Calu3 (cell line): ENCODE data around the gene ACADVL. TPM values are rescaled to one million over a fixed set of nuclear protein-coding genes. Genes with fewer than 3 reads are reported as not detected.

Experiments
- BruUV-seq: library from RNA; stranded (reverse); fragments of 400-500 nt; replicated peaks from 2 replicates; lab custom pipeline; 2021; lab: Mats Ljungman, UMichigan
- CTCF ChIA-PET: fragments of 300-600 bp; sonication (Branson Sonifier 250); formaldehyde crosslinking; loops from one replicate; lab custom pipeline; 2022; ENCODE audit warnings: antibody characterized with exemption; lab: Charles Lee
- DNase-seq: peaks from one replicate; pipeline ENCODE4 v3.0.0; 2022
- H3K27ac Mint-ChIP-seq: one replicate; pipeline ENCODE4 v1.8.0; 2022; ENCODE audit warnings: mixed read lengths; ENCODE audit not compliant: unreplicated experiment
- H3K27me3 Mint-ChIP-seq: one replicate; pipeline ENCODE4 v1.8.0; 2022; ENCODE audit warnings: mixed read lengths; ENCODE audit not compliant: unreplicated experiment
- H3K36me3 Mint-ChIP-seq: one replicate; pipeline ENCODE4 v1.8.0; 2022; ENCODE audit warnings: mild to moderate bottlenecking, moderate library complexity, mixed read lengths; ENCODE audit not compliant: insufficient read depth, unreplicated experiment
- H3K4me1 Mint-ChIP-seq: one replicate; pipeline ENCODE4 v1.8.0; 2022; ENCODE audit warnings: mild to moderate bottlenecking, low read depth, mixed read lengths; ENCODE audit not compliant: unreplicated experiment
- H3K4me3 Mint-ChIP-seq: one replicate; pipeline ENCODE4 v1.8.0; 2022; ENCODE audit warnings: mild to moderate bottlenecking, low read depth, moderate library complexity, mixed read lengths; ENCODE audit not compliant: unreplicated experiment
- H3K9me3 Mint-ChIP-seq: one replicate; pipeline ENCODE4 v1.8.0; 2022; ENCODE audit warnings: low read depth, mixed read lengths; ENCODE audit not compliant: unreplicated experiment
- intact Hi-C: fragments of 100-400 bp; cut with micrococcal nuclease; formaldehyde crosslinking; loops from one replicate; pipeline ENCODE4 v1.10.0; 2022; ENCODE audit not compliant: unreplicated experiment
- total RNA-seq: library from RNA; stranded (reverse); gene quantifications from 2 replicates; pipeline ENCODE4 v1.2.3, GENCODE V29; 2022
- TF ChIP-seq, protein P1 (sequence below): fragments of 200-600 bp; IDR thresholded peaks from one replicate; pipeline ENCODE4 v1.8.0; 2022; ENCODE audit warnings: antibody characterized with exemption; ENCODE audit not compliant: unreplicated experiment

ACADVL gene
- total RNA-seq, 1 experiment from 2014 or later, result 552 TPM

DNA sequence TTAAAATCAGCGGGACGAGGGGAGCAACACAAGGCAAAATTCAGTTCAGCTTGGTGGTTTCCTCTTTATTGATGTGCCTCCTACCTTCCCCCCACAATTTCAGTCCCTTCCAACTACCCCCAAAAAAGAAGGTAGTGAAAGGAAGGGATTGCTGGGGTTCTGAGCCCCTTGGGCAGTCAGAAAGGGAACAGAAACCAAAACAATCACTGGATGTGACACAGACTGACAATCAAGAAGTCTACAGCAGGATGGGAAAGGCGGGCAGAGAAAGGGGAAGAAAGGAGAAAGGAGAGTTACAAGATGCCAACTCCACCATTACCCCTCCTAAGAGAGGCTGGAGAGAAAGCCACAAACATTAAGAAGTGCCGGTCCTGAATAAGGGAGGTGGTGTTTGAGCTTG, 20.6 kb downstream of the ACADVL start:
- Mint-ChIP-seq H3K4me3 (peak overlapping the region; percentile 94), H3K27me3 (no peaks in the 10 kb centered on the region)
- CTCF ChIA-PET, result no interaction called here

DNA sequence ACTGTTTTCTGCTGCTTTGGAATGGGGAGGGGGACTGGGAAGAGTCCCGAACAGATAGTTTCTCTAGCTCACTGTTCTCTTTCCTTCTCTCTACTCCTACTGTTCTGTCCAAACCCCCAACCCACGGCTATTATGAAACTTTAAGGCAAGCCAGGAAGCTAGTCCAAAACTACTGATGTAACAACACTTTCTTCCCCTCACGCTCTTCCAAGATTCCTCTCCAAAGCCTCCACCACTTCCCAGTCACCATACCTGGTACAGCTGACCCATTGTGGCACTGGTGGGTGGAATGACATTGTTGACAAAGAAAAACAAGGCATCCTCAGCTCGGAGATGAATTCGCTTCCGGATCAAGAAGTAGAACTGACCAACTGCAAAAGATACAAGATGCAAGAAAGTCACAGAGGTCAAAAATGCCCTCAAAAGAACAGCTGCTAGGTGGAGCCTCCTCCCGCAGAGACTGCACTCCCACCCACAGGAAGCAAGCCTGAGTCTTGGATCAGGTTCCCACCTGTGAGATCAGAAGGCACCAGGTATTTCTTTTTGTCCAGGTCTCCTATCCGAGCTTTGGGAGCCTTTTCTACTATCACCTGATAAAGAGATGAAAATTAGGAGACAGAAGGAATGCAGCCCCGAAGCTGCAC, 21.5 kb downstream of the ACADVL start:
- CTCF ChIA-PET, result interaction anchor here (0.7 to 2.3 kb wide), 4 partner anchors 10 to 55 kb away, joined by 3 to 5 read pairs (median 4); partner anchors contain the start of genes CLDN7 and CTDNEP1
- H3K9me3 Mint-ChIP-seq, result no peaks in the 10 kb centered on the region
- BruUV-seq, result no TSS peak
- H3K4me3 Mint-ChIP-seq, result peak overlapping the region; percentile 94
- H3K4me1 Mint-ChIP-seq, result peaks cover 40% of the 10 kb centered on the region
- TF ChIP-seq, protein P1, sequence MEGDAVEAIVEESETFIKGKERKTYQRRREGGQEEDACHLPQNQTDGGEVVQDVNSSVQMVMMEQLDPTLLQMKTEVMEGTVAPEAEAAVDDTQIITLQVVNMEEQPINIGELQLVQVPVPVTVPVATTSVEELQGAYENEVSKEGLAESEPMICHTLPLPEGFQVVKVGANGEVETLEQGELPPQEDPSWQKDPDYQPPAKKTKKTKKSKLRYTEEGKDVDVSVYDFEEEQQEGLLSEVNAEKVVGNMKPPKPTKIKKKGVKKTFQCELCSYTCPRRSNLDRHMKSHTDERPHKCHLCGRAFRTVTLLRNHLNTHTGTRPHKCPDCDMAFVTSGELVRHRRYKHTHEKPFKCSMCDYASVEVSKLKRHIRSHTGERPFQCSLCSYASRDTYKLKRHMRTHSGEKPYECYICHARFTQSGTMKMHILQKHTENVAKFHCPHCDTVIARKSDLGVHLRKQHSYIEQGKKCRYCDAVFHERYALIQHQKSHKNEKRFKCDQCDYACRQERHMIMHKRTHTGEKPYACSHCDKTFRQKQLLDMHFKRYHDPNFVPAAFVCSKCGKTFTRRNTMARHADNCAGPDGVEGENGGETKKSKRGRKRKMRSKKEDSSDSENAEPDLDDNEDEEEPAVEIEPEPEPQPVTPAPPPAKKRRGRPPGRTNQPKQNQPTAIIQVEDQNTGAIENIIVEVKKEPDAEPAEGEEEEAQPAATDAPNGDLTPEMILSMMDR, result no peak
- DNase-seq, result no peak
- no peaks in the 10 kb centered on the region for H3K27me3 Mint-ChIP-seq
- H3K27ac Mint-ChIP-seq, result peak overlapping the region; percentile 99
- intact Hi-C loops, result no loop called here
- H3K36me3 Mint-ChIP-seq, result peaks cover 78% of the 10 kb centered on the region

More for the DNA sequence above, 20.6 kb downstream of the ACADVL start:
- Mint-ChIP-seq H3K9me3 (no peaks in the 10 kb centered on the region), H3K36me3 (peaks cover 81% of the 10 kb centered on the region), H3K4me1 (peaks cover 47% of the 10 kb centered on the region), H3K27ac (peak overlapping the region; percentile 67)
- intact Hi-C loops, result no loop called here
- no peak for DNase-seq
- BruUV-seq, result TSS peak; percentile 75
- TF ChIP-seq, protein P1, result no peak

DNA sequence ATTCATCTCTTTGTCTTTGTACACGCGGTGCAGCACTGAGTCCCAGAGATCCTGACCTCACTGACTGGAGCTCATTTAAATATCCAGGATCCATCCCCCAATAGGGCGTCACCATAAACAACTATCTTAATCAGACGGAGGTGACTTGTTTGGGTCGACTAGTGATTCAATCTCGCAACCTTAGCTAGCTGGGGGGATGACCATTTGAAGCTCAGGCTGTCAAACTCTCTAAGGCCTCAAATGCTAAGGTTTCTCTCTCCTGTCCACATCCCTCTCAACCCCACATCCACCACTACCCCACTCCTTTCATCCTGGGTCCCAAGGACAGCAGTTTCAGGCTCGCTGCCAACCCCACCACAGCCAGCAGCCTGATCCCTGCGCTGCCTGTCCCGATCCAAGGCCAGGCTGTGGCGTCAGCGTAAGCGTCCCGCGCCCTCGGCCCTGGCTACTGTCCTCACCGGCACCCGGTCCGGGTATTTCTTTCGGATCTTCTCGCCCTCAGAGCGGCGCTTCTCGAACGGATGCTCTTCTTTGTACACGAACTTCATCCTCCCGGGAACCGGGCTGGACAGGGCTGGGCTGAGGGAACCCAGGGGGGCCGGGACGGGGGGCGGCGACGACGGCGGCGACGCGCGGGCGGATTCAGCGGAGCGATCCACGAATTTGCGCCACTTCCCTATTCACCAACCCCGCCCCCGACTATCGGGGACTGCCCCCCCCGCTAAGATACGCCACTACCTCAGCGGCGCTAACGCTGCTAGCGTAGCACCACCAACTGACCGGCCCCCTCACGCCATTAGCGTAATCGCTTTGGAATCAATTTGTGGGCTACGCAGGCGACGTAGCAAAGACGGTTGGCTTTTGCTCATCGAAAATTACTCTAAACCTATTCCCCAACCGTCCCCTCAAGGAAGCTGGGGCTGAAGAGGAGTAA, 22.3 kb downstream of the ACADVL start, which contains the start of gene GABARAP:
Gene GABARAP (minus strand): TSS at position 667 of the 934 bp plus-strand sequence. CDS start 119 bp downstream, at position 548.
- peak; percentile 81 for DNase-seq
- intact Hi-C loops, result no loop called here
- BruUV-seq, result no TSS peak
- CTCF ChIA-PET, result interaction anchor here (0.6 to 2.3 kb wide), 7 partner anchors 9 to 199 kb away, joined by 3 to 5 read pairs (median 4); partner anchors contain the start of genes CLDN7, CTDNEP1 and ELP5
- peaks cover 32% of the 10 kb centered on the region for H3K4me1 Mint-ChIP-seq
- H3K27me3 Mint-ChIP-seq, result no peaks in the 10 kb centered on the region
- H3K9me3 Mint-ChIP-seq, result no peaks in the 10 kb centered on the region
- peaks cover 78% of the 10 kb centered on the region for H3K36me3 Mint-ChIP-seq
- peak within 1 kb of the TSS; percentile 99 for H3K27ac Mint-ChIP-seq
- peak within 1 kb of the TSS; percentile 94 for H3K4me3 Mint-ChIP-seq
- TF ChIP-seq, protein P1, result no peak

DNA sequence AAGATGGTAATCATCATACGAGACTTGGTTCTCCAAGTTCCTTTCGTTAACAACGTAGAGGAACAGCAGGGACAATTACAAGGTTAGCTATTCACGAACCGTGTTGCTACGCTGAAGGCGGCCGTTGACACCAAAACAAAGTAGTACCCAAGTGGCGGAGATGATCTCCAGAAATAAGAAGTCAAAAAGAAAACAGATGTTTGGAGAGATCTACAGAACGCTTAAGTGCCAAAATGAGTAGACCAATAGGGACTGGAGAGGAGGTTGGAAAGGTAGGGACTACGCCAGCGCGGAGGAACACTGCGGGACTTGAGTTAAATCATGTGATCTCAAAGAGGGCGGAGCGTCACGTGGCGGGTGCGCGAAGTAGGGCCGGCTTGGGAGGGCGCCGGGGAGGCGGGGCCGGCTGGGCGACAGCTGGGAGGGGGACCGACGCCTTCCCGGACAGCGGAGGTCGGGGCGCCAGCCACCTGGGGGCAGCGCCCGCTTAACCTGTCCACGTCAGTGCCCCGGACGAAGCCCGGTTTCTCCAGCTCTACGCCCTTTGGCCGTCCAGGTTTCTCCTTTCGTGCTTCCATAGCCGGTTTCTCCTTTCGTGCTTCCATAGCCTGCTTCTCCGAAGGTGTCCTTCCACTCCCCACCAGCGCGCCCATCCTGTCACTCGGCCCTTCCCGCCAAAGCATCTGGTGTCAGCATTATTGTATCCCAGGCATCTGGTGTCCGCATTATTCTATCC, 23.1 kb downstream of the ACADVL start:
- Mint-ChIP-seq H3K9me3 (no peaks in the 10 kb centered on the region), H3K27ac (peak overlapping the region; percentile 99), H3K4me3 (peak overlapping the region; percentile 94), H3K4me1 (peaks cover 29% of the 10 kb centered on the region), H3K36me3 (peaks cover 71% of the 10 kb centered on the region), H3K27me3 (no peaks in the 10 kb centered on the region)
- TF ChIP-seq, protein P1, result no peak
- BruUV-seq, result no TSS peak
- peak; percentile 89 for DNase-seq
- intact Hi-C loops, result no loop called here
- CTCF ChIA-PET, result interaction anchor here (0.6 to 2.3 kb wide), 6 partner anchors 8 to 320 kb away, joined by 3 to 5 read pairs (median 4); partner anchors contain the start of genes CLDN7, CTDNEP1 and ELP5
